Mucosa of rectum (tissue), 2 donors: ENCODE results near the gene IGF2R.
"Not testable (repeated sequence)": the region's sequence is repeated elsewhere in the genome, so short reads cannot be mapped to it uniquely, and the experiment has no call there.

Experiments
- H3K27ac ChIP-seq, 2 donors: one replicate each; pipeline ENCODE4 v1.7.0; 2013; ENCODE audit warnings: inconsistent platforms in 2 of 2, low read depth in 2 of 2, low read length in 2 of 2
- H3K27me3 ChIP-seq, 2 donors: one replicate each; pipeline ENCODE4 v1.7.0; 2013; ENCODE audit warnings: low read length in 2 of 2; ENCODE audit not compliant: control insufficient read depth in 2 of 2, insufficient read depth in 2 of 2
- H3K36me3 ChIP-seq, 2 donors: one replicate each; pipeline ENCODE4 v1.7.0; 2013; ENCODE audit warnings: low read length in 2 of 2; ENCODE audit not compliant: control insufficient read depth in 2 of 2, insufficient read depth in 2 of 2
- H3K4me1 ChIP-seq, 2 donors: one replicate each; pipeline ENCODE4 v1.7.0; 2013; ENCODE audit warnings: low read length in 2 of 2, mild to moderate bottlenecking in 1 of 2; ENCODE audit not compliant: control insufficient read depth in 2 of 2, insufficient read depth in 2 of 2
- H3K4me3 ChIP-seq, 2 donors: one replicate each; pipeline ENCODE4 v1.7.0; 2013; ENCODE audit warnings: low read length in 2 of 2
- H3K9ac ChIP-seq, 2 donors: one replicate each; pipeline ENCODE4 v1.7.0; 2013; ENCODE audit warnings: low read length in 2 of 2, low read depth in 1 of 2, mild to moderate bottlenecking in 1 of 2
- H3K9me3 ChIP-seq, 2 donors: one replicate each; pipeline ENCODE4 v1.7.0; 2013; ENCODE audit warnings: low read length in 2 of 2; ENCODE audit not compliant: control insufficient read depth in 2 of 2
- donor health status: healthy.
- donor health status: Normal muscosa, but diverticular disease.

IGF2R gene

GRCh38 chr6:160132776-160133338 lies 164.0 kb downstream of the IGF2R start:
- no peaks in the 10 kb centered on the region for H3K36me3 ChIP-seq
- H3K4me1 ChIP-seq: no peaks in the 10 kb centered on the region
- H3K9me3 ChIP-seq: no peaks in the 10 kb centered on the region
- H3K4me3 ChIP-seq: no peak overlapping the region
- no peak overlapping the region for H3K9ac ChIP-seq
- H3K27ac ChIP-seq: no peak overlapping the region
- H3K27me3 ChIP-seq: no peaks in the 10 kb centered on the region

- Histone ChIP-seq H3K36me3 (no peaks in the 10 kb centered on the region), H3K27ac (no peak overlapping the region), H3K4me1 (peaks cover 0 to 3% of the 10 kb centered on the region in 2 donors)
Measured at GRCh38 chr6:160133441-160134336, 164.8 kb downstream of the IGF2R start.

GRCh38 chr6:160134337-160134751 lies 165.5 kb downstream of the IGF2R start:
- H3K36me3 ChIP-seq: not testable (repeated sequence)

More at GRCh38 chr6:160133441-160134336, 164.8 kb downstream of the IGF2R start:
- Histone ChIP-seq H3K9ac (no peak overlapping the region), H3K9me3 (no peaks in the 10 kb centered on the region), H3K27me3 (no peaks in the 10 kb centered on the region), H3K4me3 (no peak overlapping the region)

GRCh38 chr6:160134779-160135547 lies 166.1 kb downstream of the IGF2R start:
- no peak overlapping the region for H3K4me3 ChIP-seq
- H3K27ac ChIP-seq: no peak overlapping the region
- H3K9me3 ChIP-seq: no peaks in the 10 kb centered on the region
- peaks cover 0 to 3% of the 10 kb centered on the region in 2 donors for H3K4me1 ChIP-seq
- no peaks in the 10 kb centered on the region for H3K27me3 ChIP-seq
- H3K36me3 ChIP-seq: no peaks in the 10 kb centered on the region
- no peak overlapping the region for H3K9ac ChIP-seq

More at GRCh38 chr6:160134337-160134751, 165.5 kb downstream of the IGF2R start:
- not testable (repeated sequence) for H3K27me3 ChIP-seq, H3K27ac ChIP-seq, H3K9me3 ChIP-seq, H3K4me3 ChIP-seq, H3K4me1 ChIP-seq, H3K9ac ChIP-seq

- no peaks in the 10 kb centered on the region for H3K27me3 ChIP-seq
- H3K36me3 ChIP-seq: no peaks in the 10 kb centered on the region
- H3K4me1 ChIP-seq: peaks cover 2 to 8% of the 10 kb centered on the region in 2 donors
- H3K4me3 ChIP-seq: no peak overlapping the region
- no peaks in the 10 kb centered on the region for H3K9me3 ChIP-seq
- H3K9ac ChIP-seq: no peak overlapping the region
- H3K27ac ChIP-seq: no peak overlapping the region
Measured at GRCh38 chr6:160135907-160136655, 167.2 kb downstream of the IGF2R start.

GRCh38 chr6:160137130-160137988 lies 168.5 kb downstream of the IGF2R start:
- H3K36me3 ChIP-seq: no peaks in the 10 kb centered on the region
- H3K27ac ChIP-seq: no peak overlapping the region
- no peak overlapping the region for H3K4me3 ChIP-seq
- no peak overlapping the region for H3K9ac ChIP-seq
- no peaks in the 10 kb centered on the region for H3K27me3 ChIP-seq
- peaks cover 6 to 8% of the 10 kb centered on the region in 2 donors for H3K4me1 ChIP-seq
- H3K9me3 ChIP-seq: no peaks in the 10 kb centered on the region

- Histone ChIP-seq H3K4me3 (no peak overlapping the region), H3K9me3 (no peaks in the 10 kb centered on the region), H3K27ac (no peak overlapping the region), H3K4me1 (peaks cover 6 to 8% of the 10 kb centered on the region in 2 donors), H3K36me3 (no peaks in the 10 kb centered on the region), H3K9ac (no peak overlapping the region), H3K27me3 (no peaks in the 10 kb centered on the region)
Measured at GRCh38 chr6:160137989-160138835, 169.3 kb downstream of the IGF2R start.

GRCh38 chr6:160138839-160139419 lies 170.0 kb downstream of the IGF2R start:
- Histone ChIP-seq H3K27ac (no peak overlapping the region), H3K4me3 (no peak overlapping the region), H3K27me3 (no peaks in the 10 kb centered on the region), H3K4me1 (peaks cover 6 to 8% of the 10 kb centered on the region in 2 donors), H3K36me3 (no peaks in the 10 kb centered on the region), H3K9ac (no peak overlapping the region), H3K9me3 (no peaks in the 10 kb centered on the region)
